ENCODE measurements around the gene RASEF.

- TF ChIP-seq POLR2AphosphoS5 (IDR thresholded peaks at IDR 0.05) (no peak), CTCF (IDR thresholded peaks at IDR 0.05) (no peak), POLR2A (IDR thresholded peaks at IDR 0.05) (no peak), EP300 (IDR thresholded peaks at IDR 0.05) (no peak)
These were observed 14.8 kb downstream of the RASEF start for GRCh38 chr9:83047839-83048775.

Data from gastroesophageal sphincter (tissue), 3 donors.